ENCODE results near the gene TXNDC17. TPM values are rescaled to one million over a fixed set of nuclear protein-coding genes. Genes with fewer than 3 reads are reported as not detected.

Gene TXNDC17
- total and polyA plus RNA-seq, 2 of the 13 experiments (the other 11 are each of a cell fraction or from before 2014, with no cell fraction given) = 188 to 266 TPM

- peak; percentile 74 for TF ChIP-seq ARID5B (CRISPR knock-in tag; IDR thresholded peaks at IDR 0.05)
- TF ChIP-seq LCORL (IDR thresholded peaks at IDR 0.05) = no peak
- peak; percentile 74; the same call in 1 of the 2 replicates for TF ChIP-seq LCORL (CRISPR knock-in tag; IDR thresholded peaks at IDR 0.05)
- 0 out of 2 replicates have a peak, but pooled peaks have one; percentile 32 for TF ChIP-seq GATA4 (IDR thresholded peaks at IDR 0.05; ENCODE audit: borderline replicate concordance, low read depth)
- TF ChIP-seq ZNF720 (CRISPR knock-in tag; IDR thresholded peaks at IDR 0.05) = no peak
- peak; percentile 27; the same call in 1 of the 2 replicates for TF ChIP-seq SPEN (CRISPR knock-in tag; IDR thresholded peaks at IDR 0.05; ENCODE audit: low read depth)
- no peak for TF ChIP-seq RELA (CRISPR knock-in tag; IDR thresholded peaks at IDR 0.05)
- peak; percentile 55; the same call in 1 of the 2 replicates for TF ChIP-seq ARNT2 (CRISPR knock-in tag; IDR thresholded peaks at IDR 0.05; ENCODE audit: low read depth)
- TF ChIP-seq FOSL2 (CRISPR knock-in tag; IDR thresholded peaks at IDR 0.05) = peak; percentile 42
- peak; percentile 14; the same call in 1 of the 2 replicates for TF ChIP-seq ZNF644 (CRISPR knock-in tag; IDR thresholded peaks at IDR 0.05; ENCODE audit: low read depth)
- 0 out of 2 replicates have a peak, but pooled peaks have one; percentile 15 for TF ChIP-seq ZSCAN21 (CRISPR knock-in tag; IDR thresholded peaks at IDR 0.05; ENCODE audit: borderline replicate concordance)
- peak; percentile 56; the same call in 1 of the 2 replicates for TF ChIP-seq MAX (IDR thresholded peaks at IDR 0.05)
- no peak for TF ChIP-seq ZNF597 (CRISPR knock-in tag; IDR thresholded peaks at IDR 0.05)
- TF ChIP-seq ZNF512B (CRISPR knock-in tag; IDR thresholded peaks at IDR 0.05; ENCODE audit: borderline replicate concordance) = peak; percentile 78
- TF ChIP-seq ZBTB21 (CRISPR knock-in tag; IDR thresholded peaks at IDR 0.05) = no peak
- no peak for TF ChIP-seq ATF5 (CRISPR knock-in tag; IDR thresholded peaks at IDR 0.05; ENCODE audit: low read depth)
- TF ChIP-seq HIC2 (CRISPR knock-in tag; IDR thresholded peaks at IDR 0.05; ENCODE audit: low read depth) = no peak
- TF ChIP-seq HOXD1 (CRISPR knock-in tag; IDR thresholded peaks at IDR 0.05) = 0 out of 2 replicates have a peak, but pooled peaks have one; percentile 23
Measured at GRCh38 chr17:6683081-6683684, 42.3 kb downstream of the TXNDC17 start (continued).

All from HepG2 (cell line).